Sigmoid colon (tissue), 7 donors: ENCODE measurements around the gene UGT1A7. TPM values are rescaled to one million over a fixed set of nuclear protein-coding genes. Genes with fewer than 3 reads are reported as not detected.

ENCODE experiments used
- DNase-seq: peaks from one replicate; pipeline ENCODE4 v3.0.0-alpha.2; 2019
- H3K27ac ChIP-seq, 4 donors: fragments of 200-600 bp; sonication (generic); one replicate each; pipeline ENCODE4 v1.5.1; 2016 to 2019; ENCODE audit warnings: mild to moderate bottlenecking in 1 of 4
- H3K27me3 ChIP-seq, 3 donors: fragments of 200-600 bp; sonication (generic); one replicate each; pipeline ENCODE4 v1.5.1; 2019; ENCODE audit warnings: mild to moderate bottlenecking in 1 of 3
- H3K36me3 ChIP-seq, 4 donors: fragments of 200-600 bp; sonication (generic); one replicate each; pipeline ENCODE4 v1.5.1; 2016 to 2019
- H3K4me1 ChIP-seq, 4 donors: fragments of 200-600 bp; sonication (generic); one replicate each; pipeline ENCODE4 v1.5.1; 2017 to 2019
- H3K4me3 ChIP-seq, 4 donors: fragments of 200-600 bp; sonication (generic); one replicate each; pipeline ENCODE4 v1.5.1; 2017 to 2019; ENCODE audit warnings: mild to moderate bottlenecking in 2 of 4, moderate library complexity in 1 of 4
- H3K9me3 ChIP-seq, 4 donors: fragments of 200-600 bp in 3 of 4; sonication (generic) in 3 of 4; one replicate each; pipeline versions ENCODE4 v1.5.1 to v1.6.1; 2013 to 2019
- CTCF ChIP-seq, 4 experiments: fragments of 450-650 bp in 3 of 4; fragments of 200-600 bp in 1 of 4; IDR thresholded peaks; one replicate each; pipeline ENCODE4 v1.5.1; 2016 to 2019; ENCODE audit warnings: antibody characterized with exemption in 4 of 4, mild to moderate bottlenecking in 3 of 4, moderate library complexity in 2 of 4
- EP300 ChIP-seq, 4 donors: sonication (generic); formaldehyde crosslinking; IDR thresholded peaks; one replicate each; pipeline ENCODE4 v1.6.1; 2017; ENCODE audit warnings: antibody characterized with exemption in 4 of 4
- POLR2A ChIP-seq, 2 donors: fragments of 450-650 bp; IDR thresholded peaks; one replicate each; pipeline ENCODE4 v1.6.1; 2016; ENCODE audit warnings: antibody characterized with exemption in 2 of 2, mild to moderate bottlenecking in 2 of 2, moderate library complexity in 2 of 2
- POLR2AphosphoS5 ChIP-seq, 4 donors: sonication (generic); formaldehyde crosslinking; IDR thresholded peaks; one replicate each; pipeline ENCODE4 v1.6.1; 2017; ENCODE audit warnings: antibody characterized with exemption in 4 of 4
- WGBS, 2 donors: extraction: QIAGEN DNeasy Blood & Tissue Kit; methylation state at CpG; one replicate each; pipeline ENCODE4 v1.1.7; 2013; 5-methylcytosine and 5-hydroxymethylcytosine counted together
- intact Hi-C: fragments of 100-400 bp; cut with DNase I; formaldehyde crosslinking; loops from one replicate; pipeline ENCODE4 v1.15.1; 2023
- polyA plus RNA-seq, 3 donors: library from polyadenylated mRNA; stranded (reverse); fragments of 200-250 nt; gene quantifications; one replicate each; pipeline ENCODE4 v1.2.3, GENCODE V29; 2013
- total RNA-seq, 4 donors: library from RNA; depleted of rRNA; stranded (reverse); fragments of >200 nt; gene quantifications; one replicate each; pipeline ENCODE4 v1.1.0, GENCODE V29; 2016
- donor health status: healthy with polysubstance abuse.
- donor health status: Bipolar disorder and iron deficiency.
- donor health status: healthy.

UGT1A7 gene
- total and polyA plus RNA-seq, 7 donors = 0.66 TPM; not detected in 6

DNA sequence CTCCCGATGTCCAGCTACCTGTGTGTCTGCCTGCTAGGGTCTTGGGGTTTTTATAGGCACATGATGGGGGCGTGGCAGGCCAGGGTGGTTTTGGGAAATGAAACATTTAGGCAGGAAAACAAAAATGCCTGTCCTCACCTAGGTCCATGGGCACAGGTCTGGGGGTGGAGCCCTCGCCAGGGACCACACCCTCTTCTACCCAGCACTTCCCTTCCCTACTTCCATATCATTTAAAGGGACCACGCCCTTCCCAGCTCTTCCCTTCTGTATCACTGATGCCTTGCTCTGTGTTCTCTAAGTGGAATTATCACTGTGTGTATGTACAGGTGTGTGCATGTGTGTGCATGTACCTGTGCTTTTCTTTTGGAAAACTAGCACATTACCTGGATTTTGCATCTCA, 84.7 kb downstream of the UGT1A7 start:
- Histone ChIP-seq H3K36me3 (no peaks in the 10 kb centered on the region), H3K9me3 (no peaks in the 10 kb centered on the region), H3K4me1 (no peaks in the 10 kb centered on the region), H3K27ac (no peak overlapping the region), H3K27me3 (no peaks in the 10 kb centered on the region), H3K4me3 (no peak overlapping the region)
- 70 to 78% methylated on average over 4 of the region's 4 CpGs for WGBS, 2 donors
- DNase-seq = no peak
- intact Hi-C loops = no loop called here
- TF ChIP-seq POLR2A (IDR thresholded peaks at IDR 0.05) (no peak), EP300 (IDR thresholded peaks at IDR 0.05) (no peak), CTCF (IDR thresholded peaks at IDR 0.05) (no peak), POLR2AphosphoS5 (IDR thresholded peaks at IDR 0.05) (no peak)

- H3K36me3 ChIP-seq = no peaks in the 10 kb centered on the region
- intact Hi-C loops = no loop called here
- no peak for DNase-seq
- 84 to 94% methylated on average over 4 of the region's 4 CpGs for WGBS, 2 donors
- no peak overlapping the region for H3K27ac ChIP-seq
- H3K9me3 ChIP-seq = no peaks in the 10 kb centered on the region
- no peaks in the 10 kb centered on the region for H3K4me1 ChIP-seq
- TF ChIP-seq POLR2AphosphoS5 (IDR thresholded peaks at IDR 0.05) (no peak), POLR2A (IDR thresholded peaks at IDR 0.05) (no peak), EP300 (IDR thresholded peaks at IDR 0.05) (no peak), CTCF (IDR thresholded peaks at IDR 0.05) (no peak)
- H3K4me3 ChIP-seq = no peak overlapping the region
- no peaks in the 10 kb centered on the region for H3K27me3 ChIP-seq
These were observed 86.4 kb downstream of the UGT1A7 start for GRCh38 chr2:233768076-233768475.

- Histone ChIP-seq H3K36me3 (no peaks in the 10 kb centered on the region), H3K27me3 (no peaks in the 10 kb centered on the region), H3K4me3 (no peak overlapping the region), H3K27ac (no peak overlapping the region), H3K9me3 (no peaks in the 10 kb centered on the region), H3K4me1 (no peaks in the 10 kb centered on the region)
- WGBS, 2 donors = 94 to 96% methylated on average over 9 of the region's 9 CpGs
- intact Hi-C loops = no loop called here
- no peak for DNase-seq
- no peak for TF ChIP-seq POLR2AphosphoS5 (IDR thresholded peaks at IDR 0.05)
- TF ChIP-seq POLR2A (IDR thresholded peaks at IDR 0.05) = no peak
- TF ChIP-seq CTCF (IDR thresholded peaks at IDR 0.05) = no peak
- TF ChIP-seq EP300 (IDR thresholded peaks at IDR 0.05) = no peak
These were observed 87.6 kb downstream of the UGT1A7 start for GRCh38 chr2:233769260-233769659.

DNA sequence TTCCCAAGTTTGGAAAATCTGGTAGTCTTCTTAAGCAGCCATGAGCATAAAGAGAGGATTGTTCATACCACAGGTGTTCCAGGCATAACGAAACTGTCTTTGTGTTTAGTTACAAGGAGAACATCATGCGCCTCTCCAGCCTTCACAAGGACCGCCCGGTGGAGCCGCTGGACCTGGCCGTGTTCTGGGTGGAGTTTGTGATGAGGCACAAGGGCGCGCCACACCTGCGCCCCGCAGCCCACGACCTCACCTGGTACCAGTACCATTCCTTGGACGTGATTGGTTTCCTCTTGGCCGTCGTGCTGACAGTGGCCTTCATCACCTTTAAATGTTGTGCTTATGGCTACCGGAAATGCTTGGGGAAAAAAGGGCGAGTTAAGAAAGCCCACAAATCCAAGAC, 90.5 kb downstream of the UGT1A7 start:
- Histone ChIP-seq H3K27me3 (no peaks in the 10 kb centered on the region), H3K27ac (no peak overlapping the region), H3K4me1 (no peaks in the 10 kb centered on the region), H3K36me3 (no peaks in the 10 kb centered on the region), H3K9me3 (no peaks in the 10 kb centered on the region), H3K4me3 (no peak overlapping the region)
- TF ChIP-seq POLR2A (IDR thresholded peaks at IDR 0.05) (no peak), POLR2AphosphoS5 (IDR thresholded peaks at IDR 0.05) (no peak), EP300 (IDR thresholded peaks at IDR 0.05) (no peak), CTCF (IDR thresholded peaks at IDR 0.05) (no peak)
- 93 to 95% methylated on average over 16 of the region's 16 CpGs for WGBS, 2 donors
- intact Hi-C loops = no loop called here
- DNase-seq = no peak

DNA sequence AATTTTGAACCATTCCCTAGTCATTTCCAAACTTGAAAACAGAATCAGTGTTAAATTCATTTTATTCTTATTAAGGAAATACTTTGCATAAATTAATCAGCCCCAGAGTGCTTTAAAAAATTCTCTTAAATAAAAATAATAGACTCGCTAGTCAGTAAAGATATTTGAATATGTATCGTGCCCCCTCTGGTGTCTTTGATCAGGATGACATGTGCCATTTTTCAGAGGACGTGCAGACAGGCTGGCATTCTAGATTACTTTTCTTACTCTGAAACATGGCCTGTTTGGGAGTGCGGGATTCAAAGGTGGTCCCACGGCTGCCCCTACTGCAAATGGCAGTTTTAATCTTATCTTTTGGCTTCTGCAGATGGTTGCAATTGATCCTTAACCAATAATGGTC, 90.9 kb downstream of the UGT1A7 start:
- 69 to 76% methylated on average over 5 of the region's 5 CpGs for WGBS, 2 donors
- intact Hi-C loops = no loop called here
- H3K9me3 ChIP-seq = no peaks in the 10 kb centered on the region
- H3K4me3 ChIP-seq = no peak overlapping the region
- H3K27ac ChIP-seq = no peak overlapping the region
- no peaks in the 10 kb centered on the region for H3K4me1 ChIP-seq
- no peak for TF ChIP-seq CTCF (IDR thresholded peaks at IDR 0.05)
- no peak for TF ChIP-seq POLR2AphosphoS5 (IDR thresholded peaks at IDR 0.05)
- H3K36me3 ChIP-seq = no peaks in the 10 kb centered on the region
- DNase-seq = no peak
- H3K27me3 ChIP-seq = no peaks in the 10 kb centered on the region
